Fibroblast of skin of scalp (primary cell): ENCODE data around the gene CLDN2.
"Not testable (repeated sequence)": the region's sequence is repeated elsewhere in the genome, so short reads cannot be mapped to it uniquely, and the experiment has no call there.

Experiments used
- DNase-seq: peaks from one replicate; pipeline ENCODE4 v3.0.0-alpha.2; 2013

CLDN2 gene

DNA sequence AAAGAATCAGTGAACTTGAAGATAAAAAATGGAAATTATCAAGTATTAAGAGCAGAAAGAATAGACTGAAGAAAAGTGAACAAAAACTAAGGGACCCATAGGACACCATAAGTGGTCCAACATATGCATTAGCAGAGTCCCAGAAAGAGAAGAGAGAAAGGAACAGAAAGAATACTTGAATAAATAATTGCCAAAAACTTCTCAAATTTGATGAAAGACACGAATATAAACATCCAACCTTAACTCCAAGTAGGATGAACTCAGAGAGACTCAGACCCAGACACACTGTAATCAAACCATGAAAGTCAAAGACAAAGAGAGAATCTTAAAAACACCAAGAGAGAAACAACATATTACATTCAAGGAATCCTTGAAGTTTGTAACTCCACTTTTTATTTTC is 44.1 kb downstream of the CLDN2 start:
- DNase-seq = no peak

GRCh38 chrX:106966547-106966946 is 46.3 kb downstream of the CLDN2 start:
- not testable (repeated sequence) for DNase-seq

- no peak for DNase-seq
These were observed 52.7 kb downstream of the CLDN2 start for GRCh38 chrX:106972896-106973295.

GRCh38 chrX:106973433-106974149 is 53.4 kb downstream of the CLDN2 start:
- DNase-seq = no peak

DNA sequence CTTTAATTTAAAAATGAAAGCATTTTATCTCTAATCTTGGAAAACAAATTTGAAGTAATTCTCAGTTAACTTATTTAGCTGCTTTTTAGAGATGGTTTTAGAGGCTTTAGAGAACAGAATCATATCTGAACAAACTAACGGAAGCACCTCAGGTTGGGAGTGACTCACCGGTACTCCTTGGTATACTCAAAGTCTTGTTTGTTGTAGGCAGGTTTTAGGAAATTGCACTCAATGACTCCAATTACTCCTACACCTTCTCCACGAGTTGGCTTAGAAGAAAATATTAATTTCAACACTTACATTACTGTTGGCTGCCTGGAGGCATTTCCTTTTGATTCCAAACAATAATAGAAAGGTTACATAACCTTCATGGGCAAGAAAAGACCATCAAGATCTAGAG is 56.2 kb downstream of the CLDN2 start:
- DNase-seq = no peak
